Ascending aorta (tissue), 2 donors: ENCODE measurements around the gene VASN. TPM values are rescaled to one million over a fixed set of nuclear protein-coding genes. Genes with fewer than 3 reads are reported as not detected.

Source experiments
- DNase-seq, 2 donors: peaks; one replicate each; pipeline ENCODE4 v3.0.0-alpha.2; 2019; ENCODE audit warnings: low spot score in 2 of 2
- H3K27ac ChIP-seq, 2 donors: fragments of 200-600 bp; sonication (generic); one replicate each; pipeline ENCODE4 v1.5.1; 2016 to 2017; ENCODE audit warnings: mild to moderate bottlenecking in 1 of 2
- H3K27me3 ChIP-seq: fragments of 200-600 bp; sonication (generic); one replicate; pipeline ENCODE4 v1.5.1; 2017
- H3K36me3 ChIP-seq, 2 donors: fragments of 200-600 bp; sonication (generic); one replicate each; pipeline ENCODE4 v1.5.1; 2016
- H3K4me1 ChIP-seq, 2 donors: fragments of 200-600 bp; sonication (generic); one replicate each; pipeline ENCODE4 v1.5.1; 2016 to 2017; ENCODE audit warnings: mild to moderate bottlenecking in 1 of 2
- H3K4me3 ChIP-seq, 2 donors: fragments of 200-600 bp; sonication (generic); one replicate each; pipeline ENCODE4 v1.5.1; 2016 to 2017; ENCODE audit warnings: mild to moderate bottlenecking in 1 of 2
- H3K9me3 ChIP-seq, 2 donors: fragments of 200-600 bp; sonication (generic); one replicate each; pipeline ENCODE4 v1.5.1; 2016
- intact Hi-C: fragments of 100-400 bp; cut with DNase I; formaldehyde crosslinking; loops from one replicate; pipeline ENCODE4 v1.15.1; 2023
- total RNA-seq: library from RNA; depleted of rRNA; stranded (reverse); fragments of >200 nt; gene quantifications from one replicate; pipeline ENCODE4 v1.1.0, GENCODE V29; 2016
- TF ChIP-seq, protein P1 (sequence below), 3 experiments: fragments of 200-600 bp in 2 of 3; fragments of 450-650 bp in 1 of 3; sonication (generic) in 2 of 3; IDR thresholded peaks; one replicate each; pipeline ENCODE4 v1.5.1; 2016 to 2019; ENCODE audit warnings: antibody characterized with exemption in 3 of 3, mild to moderate bottlenecking in 1 of 3, moderate library complexity in 1 of 3

VASN gene
- total RNA-seq, 1 donor from 2014 or later, result 218 TPM

DNA sequence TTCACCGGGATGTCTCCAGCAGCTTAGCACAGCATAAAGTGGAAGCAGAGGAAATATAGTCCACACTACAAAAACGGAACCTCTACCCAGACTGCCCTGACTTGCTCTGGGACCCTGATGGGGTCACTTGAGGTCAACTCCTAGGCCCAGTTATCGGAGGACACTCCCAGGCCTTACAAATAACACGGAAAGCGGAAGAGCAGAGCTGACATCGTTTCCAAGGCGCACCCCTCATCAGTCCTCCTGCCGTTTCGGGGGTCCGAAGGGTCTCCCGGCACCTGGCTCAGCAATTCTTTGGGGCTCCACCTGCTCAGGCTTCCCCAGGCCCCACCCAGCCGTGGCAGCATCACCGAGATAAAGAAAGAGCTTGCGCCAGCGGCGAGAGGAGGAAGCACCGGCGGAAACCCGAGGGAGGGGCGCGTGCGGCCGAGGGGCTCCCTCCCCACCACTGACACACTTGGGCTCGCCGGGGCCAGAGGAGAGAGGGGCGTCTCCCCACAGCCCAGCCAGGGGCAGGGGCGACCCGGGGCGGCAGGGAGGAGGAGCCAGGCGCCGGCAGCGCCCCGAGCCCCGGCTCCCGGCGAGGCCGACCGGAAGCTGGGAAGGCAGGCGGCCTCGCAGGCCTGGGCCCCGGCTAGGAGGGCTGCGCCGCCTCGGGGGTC, 44.0 kb downstream of the VASN start:
- H3K4me1 ChIP-seq, result peaks cover 0 to 9% of the 10 kb centered on the region in 2 donors

DNA sequence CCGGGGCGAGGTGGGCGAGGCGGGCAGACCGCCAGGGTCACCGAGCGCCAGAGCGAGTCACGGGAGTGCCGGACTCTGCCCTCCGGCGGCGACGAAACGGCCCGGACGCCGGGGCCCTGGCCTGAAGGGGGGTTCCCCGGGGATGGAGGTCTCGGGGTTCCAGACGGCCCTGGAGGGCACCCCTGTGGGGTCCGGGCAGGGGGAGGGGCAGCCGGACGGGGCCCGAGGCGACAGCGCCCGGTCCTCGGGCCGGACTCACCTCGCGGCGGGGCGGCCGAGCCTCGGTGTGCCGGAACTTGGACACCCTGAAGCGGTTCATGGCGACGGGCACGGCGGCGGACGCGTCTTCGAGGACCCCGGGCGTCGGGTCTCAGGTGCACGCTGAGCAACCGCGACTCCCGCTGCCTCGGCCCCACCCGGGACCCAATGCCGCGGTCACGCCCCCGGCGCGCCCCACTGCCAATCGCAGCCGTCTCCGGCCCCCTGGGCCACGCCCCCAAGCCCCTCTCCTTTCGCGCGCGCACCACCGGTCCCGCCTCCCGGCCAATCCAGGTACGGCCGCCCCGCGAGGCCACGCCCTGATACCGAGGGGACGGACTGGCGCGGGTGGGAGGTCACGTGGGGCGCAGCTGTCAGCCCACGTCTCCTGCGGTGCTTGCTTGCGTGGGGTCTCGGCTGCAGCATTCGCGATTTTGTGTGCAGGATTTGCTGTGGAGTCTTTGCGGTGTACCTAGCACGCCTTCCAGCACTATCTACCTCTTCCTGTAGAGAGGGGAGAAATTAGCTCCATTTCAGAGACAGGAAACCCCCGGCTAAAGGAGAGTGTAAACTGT, 44.8 kb downstream of the VASN start, which contains the start of gene CORO7:
Gene CORO7, minus strand, starts transcription at position 397 of the 833 bp plus-strand sequence. Its CDS starts 78 bp downstream, at position 319.
- Histone ChIP-seq H3K27me3 (no peaks in the 10 kb centered on the region), H3K27ac (peak within 1 kb of the TSS; percentile 49 to 67), H3K4me1 (peaks cover 0 to 9% of the 10 kb centered on the region in 2 donors), H3K4me3 (peak within 1 kb of the TSS; percentile 65 to 83), H3K36me3 (peaks cover 0 to 13% of the 10 kb centered on the region in 2 donors), H3K9me3 (no peaks in the 10 kb centered on the region)
- DNase-seq, result peak; percentile 87 to 98
- intact Hi-C loops, result loop anchor here (1.0 to 10.0 kb wide), 4 partner anchors 9 to 802 kb away; partner anchors contain the start of genes DNAJA3, SLX4 and TFAP4
- TF ChIP-seq, protein P1, sequence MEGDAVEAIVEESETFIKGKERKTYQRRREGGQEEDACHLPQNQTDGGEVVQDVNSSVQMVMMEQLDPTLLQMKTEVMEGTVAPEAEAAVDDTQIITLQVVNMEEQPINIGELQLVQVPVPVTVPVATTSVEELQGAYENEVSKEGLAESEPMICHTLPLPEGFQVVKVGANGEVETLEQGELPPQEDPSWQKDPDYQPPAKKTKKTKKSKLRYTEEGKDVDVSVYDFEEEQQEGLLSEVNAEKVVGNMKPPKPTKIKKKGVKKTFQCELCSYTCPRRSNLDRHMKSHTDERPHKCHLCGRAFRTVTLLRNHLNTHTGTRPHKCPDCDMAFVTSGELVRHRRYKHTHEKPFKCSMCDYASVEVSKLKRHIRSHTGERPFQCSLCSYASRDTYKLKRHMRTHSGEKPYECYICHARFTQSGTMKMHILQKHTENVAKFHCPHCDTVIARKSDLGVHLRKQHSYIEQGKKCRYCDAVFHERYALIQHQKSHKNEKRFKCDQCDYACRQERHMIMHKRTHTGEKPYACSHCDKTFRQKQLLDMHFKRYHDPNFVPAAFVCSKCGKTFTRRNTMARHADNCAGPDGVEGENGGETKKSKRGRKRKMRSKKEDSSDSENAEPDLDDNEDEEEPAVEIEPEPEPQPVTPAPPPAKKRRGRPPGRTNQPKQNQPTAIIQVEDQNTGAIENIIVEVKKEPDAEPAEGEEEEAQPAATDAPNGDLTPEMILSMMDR (IDR thresholded peaks at IDR 0.05), result peak in 1 of 3 experiments; percentile 3

More for the DNA sequence above, 44.0 kb downstream of the VASN start:
- H3K27ac ChIP-seq, result peak overlapping the region; percentile 49 to 67
- H3K9me3 ChIP-seq, result no peaks in the 10 kb centered on the region
- intact Hi-C loops, result loop anchor here (1.0 to 10.0 kb wide), 4 partner anchors 10 to 801 kb away; partner anchors contain the start of genes DNAJA3, SLX4 and TFAP4
- no peaks in the 10 kb centered on the region for H3K27me3 ChIP-seq
- no peak for DNase-seq
- H3K4me3 ChIP-seq, result peak overlapping the region; percentile 65 to 83
- TF ChIP-seq, protein P1 (IDR thresholded peaks at IDR 0.05), result peak in 1 of 3 experiments; percentile 4
- H3K36me3 ChIP-seq, result peaks cover 0 to 13% of the 10 kb centered on the region in 2 donors

DNA sequence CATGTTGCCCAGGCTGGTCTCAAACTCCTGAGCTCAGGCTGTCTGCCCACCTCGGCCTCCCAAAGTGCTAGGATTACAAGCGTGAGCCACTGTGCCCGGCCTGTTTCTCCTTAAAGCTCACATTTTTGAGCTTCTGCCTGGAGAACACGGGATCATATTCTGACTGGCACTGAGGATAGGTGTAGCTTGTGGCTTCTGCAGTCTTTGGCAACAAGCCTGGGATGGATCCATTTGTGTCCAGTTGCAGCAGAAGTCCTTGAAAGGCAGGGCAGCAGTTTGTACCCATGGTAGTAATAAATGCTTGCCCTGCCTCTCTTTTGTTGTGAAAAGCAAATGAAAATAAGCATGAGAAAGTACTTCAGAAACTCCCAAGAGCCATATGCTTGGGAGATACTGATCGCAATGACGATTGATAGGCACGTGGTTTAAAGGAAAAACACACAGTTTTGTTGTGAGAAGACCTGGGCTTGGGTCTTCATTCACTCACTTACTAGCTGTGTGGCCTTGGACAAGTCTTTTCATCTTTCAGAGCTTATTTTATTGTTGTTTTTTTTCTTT, 47.8 kb downstream of the VASN start:
- Histone ChIP-seq H3K4me3 (no peak overlapping the region), H3K36me3 (no peaks in the 10 kb centered on the region), H3K27ac (no peak overlapping the region), H3K27me3 (no peaks in the 10 kb centered on the region), H3K9me3 (no peaks in the 10 kb centered on the region), H3K4me1 (peaks cover 0 to 9% of the 10 kb centered on the region in 2 donors)
- DNase-seq, result no peak
- TF ChIP-seq, protein P1 (IDR thresholded peaks at IDR 0.05), result no peak
- intact Hi-C loops, result loop anchor here (5.0 to 10.0 kb wide), 2 partner anchors 147 to 805 kb away; partner anchors contain the start of genes SLX4 and TFAP4

DNA sequence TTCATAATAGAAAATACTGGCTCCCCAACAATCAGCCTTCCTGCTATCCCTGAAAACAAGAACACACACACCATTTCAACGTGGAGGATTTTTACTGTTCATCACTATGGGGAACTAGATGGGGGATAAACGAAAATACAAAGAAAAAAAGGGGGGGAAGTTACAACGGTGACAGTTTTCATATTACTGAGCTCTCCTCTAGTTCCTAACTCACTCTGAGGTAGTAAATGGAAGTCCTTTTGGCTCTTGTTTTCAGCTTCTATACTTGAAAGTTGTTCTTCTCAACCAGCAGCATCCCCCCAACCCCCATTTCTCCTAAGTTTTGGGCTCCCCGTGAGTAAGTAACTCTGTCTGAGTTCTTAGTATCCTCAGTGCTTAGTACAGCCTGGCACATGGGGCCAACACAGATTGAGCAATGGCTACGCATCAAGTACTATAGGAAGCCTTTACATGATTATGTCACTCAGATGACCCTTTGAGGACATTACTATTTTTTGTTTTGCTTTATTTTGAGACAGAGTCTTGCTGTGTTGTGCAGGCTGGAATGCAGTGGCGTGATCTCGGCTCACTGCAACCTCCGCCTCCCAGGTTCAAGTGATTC, 49.0 kb downstream of the VASN start:
- DNase-seq, result no peak
- Histone ChIP-seq H3K27ac (no peak overlapping the region), H3K36me3 (no peaks in the 10 kb centered on the region), H3K4me1 (peaks cover 0 to 5% of the 10 kb centered on the region in 2 donors), H3K9me3 (no peaks in the 10 kb centered on the region), H3K27me3 (no peaks in the 10 kb centered on the region), H3K4me3 (no peak overlapping the region)
- TF ChIP-seq, protein P1 (IDR thresholded peaks at IDR 0.05), result no peak
- intact Hi-C loops, result no loop called here
